Left kidney (tissue), 2 donors: ENCODE data around the gene SEPHS2. TPM values are rescaled to one million over a fixed set of nuclear protein-coding genes. Genes with fewer than 3 reads are reported as not detected.
"Not testable (repeated sequence)": the region's sequence is repeated elsewhere in the genome, so short reads cannot be mapped to it uniquely, and the experiment has no call there.

Source experiments
- DNase-seq: peaks from one replicate; pipeline ENCODE4 v3.0.0-alpha.2; 2013
- polyA plus RNA-seq: library from polyadenylated mRNA; unstranded; fragments of 120-200 nt; gene quantifications from one replicate; pipeline ENCODE4 v1.2.1, GENCODE V29; 2013; ENCODE audit not compliant: insufficient read length

The SEPHS2 gene
- polyA plus RNA-seq, 1 donor: 87.0 TPM

DNA sequence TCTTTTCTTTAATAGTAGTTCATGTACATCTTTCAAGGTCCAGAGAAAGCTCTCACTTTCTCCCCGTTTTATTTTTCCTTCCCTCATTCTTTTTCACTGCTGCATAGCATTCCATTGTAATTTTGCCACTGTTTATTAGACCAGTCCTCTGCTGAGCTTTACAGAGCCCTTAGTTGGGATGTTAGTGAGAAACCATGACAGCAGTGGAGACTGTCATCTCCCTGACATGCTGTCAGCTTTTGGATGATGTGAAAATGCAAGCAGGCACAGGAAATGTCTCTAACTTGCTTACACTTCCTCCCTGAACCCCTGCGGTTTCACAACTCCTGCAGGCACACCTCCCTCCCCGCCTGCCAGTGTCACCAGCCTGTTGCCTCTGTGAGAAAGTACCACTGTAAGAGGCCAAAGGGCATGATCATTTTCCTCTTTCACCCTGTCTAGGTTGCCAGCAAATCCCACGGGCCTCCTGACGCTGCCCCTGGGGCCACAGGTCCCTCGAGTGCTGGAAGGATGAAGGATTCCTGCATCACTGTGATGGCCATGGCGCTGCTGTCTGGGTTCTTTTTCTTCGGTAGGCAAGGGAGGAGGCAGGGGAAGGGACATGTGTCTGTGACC is 26.8 kb upstream of the SEPHS2 start, which contains the start of gene ITGAL:
Gene ITGAL (plus strand): TSS at position 415 of the 615 bp plus-strand sequence. CDS start 96 bp downstream, at position 511.
- DNase-seq: no peak

DNA sequence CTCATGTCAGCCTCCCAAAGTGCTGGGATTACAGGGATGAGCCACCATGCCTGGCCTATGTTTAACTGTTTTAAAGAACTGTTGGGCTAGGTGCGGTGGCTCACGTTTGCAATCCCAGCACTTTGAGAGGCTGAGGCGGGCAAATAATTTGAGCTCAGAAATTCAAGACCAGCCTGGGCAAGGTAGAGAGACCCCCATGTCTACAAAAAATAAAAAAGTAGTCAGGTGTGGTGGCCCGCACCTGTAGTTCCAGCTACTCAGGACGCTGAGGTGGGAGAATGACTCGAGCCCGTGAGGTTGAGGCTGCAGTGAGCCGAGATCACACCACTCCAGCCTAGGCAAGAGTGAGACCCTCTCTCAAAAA is 24.9 kb upstream of the SEPHS2 start:
- DNase-seq: no peak

- DNase-seq: no peak
Observed at GRCh38 chr16:30470170-30470512, 24.5 kb upstream of the SEPHS2 start.

- DNase-seq: no peak
Observed at GRCh38 chr16:30464078-30464477, 18.4 kb upstream of the SEPHS2 start.

DNA sequence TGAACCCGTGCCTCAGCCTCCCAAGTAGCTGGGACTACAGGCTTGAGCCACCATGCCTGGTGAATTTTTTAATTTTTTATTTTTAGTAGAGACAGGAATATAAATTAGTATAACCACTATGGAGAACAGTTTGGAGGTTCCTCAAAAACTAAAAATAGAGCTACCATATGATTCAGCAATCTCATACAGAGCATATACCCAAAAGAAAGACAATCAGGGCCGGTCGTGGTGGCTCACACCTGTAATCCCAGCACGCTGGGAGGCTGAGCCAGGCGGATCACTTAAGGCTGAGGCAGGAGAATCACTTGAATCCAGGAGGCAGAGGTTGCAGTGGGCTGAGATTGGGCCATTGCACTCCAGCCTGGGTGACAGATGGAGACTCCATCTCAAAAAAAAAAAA is 15.8 kb upstream of the SEPHS2 start:
- DNase-seq: not testable (repeated sequence)

GRCh38 chr16:30459456-30459855 is 13.8 kb upstream of the SEPHS2 start:
- no peak for DNase-seq

DNA sequence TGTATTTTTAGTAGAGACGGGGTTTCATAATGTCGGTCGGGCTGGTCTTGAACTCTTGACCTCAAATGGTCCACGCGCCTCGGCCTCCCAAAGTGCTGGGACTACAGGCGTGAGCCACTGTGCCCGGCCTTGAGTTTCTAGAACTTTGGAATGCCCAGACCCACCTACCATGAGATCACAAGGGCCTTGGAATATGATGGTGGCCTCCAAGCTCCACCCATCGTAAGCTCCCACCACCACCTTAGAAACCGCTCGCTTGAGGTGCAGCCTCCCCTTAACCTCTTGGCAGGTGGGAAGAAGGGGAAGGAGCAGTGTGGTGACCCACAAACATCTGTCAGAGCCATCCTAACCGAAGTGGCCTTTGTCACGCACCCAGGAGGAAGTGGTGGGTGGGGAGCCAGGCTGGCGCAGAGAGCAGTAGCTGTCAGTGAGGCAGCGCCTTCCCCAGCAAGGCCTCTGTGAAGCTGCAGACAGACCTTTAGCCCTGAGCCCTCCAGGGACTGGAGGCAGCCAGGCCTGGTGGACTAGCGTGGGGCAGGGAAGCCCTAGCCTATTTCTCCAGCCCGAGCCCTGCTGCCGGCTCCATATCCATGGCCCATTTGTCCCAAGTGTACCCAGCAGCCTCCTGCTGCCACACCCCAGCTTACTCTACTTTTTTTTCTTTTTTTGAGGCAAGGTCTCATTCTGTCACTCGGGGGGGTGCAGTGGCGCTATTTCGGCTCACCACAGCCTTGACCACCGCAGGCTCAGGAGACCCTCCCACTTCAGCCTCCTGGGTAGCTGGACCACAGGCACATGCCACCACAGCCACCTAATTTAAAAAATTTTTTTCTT is 13.1 kb upstream of the SEPHS2 start:
- DNase-seq: no peak

DNA sequence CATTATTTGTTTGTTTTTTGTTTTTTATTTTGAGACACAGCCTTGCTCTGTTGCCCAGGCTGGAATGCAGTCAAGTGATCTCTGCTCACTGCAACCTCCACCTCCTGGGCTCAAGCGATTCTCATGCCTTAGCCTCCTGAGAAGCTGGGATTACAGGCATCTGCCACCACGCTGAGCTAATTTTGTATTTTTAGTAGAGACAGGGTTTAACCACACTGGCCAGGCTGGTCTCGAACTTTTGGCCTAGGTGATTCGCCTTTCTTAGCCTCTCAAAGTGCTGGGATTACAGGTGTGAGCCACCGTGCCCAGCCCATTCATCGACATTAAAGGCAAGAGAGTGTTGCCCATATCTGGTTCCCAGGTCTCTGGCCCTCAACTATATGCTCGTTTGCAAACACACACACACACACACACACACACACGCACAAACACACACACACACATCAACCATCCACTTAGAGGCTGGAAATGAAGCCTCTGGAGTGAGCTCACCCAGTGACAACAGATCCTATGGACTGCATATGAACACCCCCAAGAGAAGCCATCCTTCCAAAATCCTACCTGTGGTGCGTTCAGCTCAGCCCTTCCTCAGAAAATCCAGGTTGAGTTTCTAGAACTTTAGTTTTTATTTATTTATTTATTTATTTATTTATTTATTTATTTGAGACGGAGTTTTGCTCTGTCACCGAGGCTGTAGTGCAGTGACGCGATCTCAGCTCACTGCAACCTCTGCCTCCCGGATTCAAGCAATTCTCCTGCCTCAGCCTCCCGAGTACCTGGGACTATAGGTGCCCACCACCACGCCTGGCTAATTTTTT is 12.3 kb upstream of the SEPHS2 start:
- DNase-seq: no peak

- no peak for DNase-seq
Observed at GRCh38 chr16:30457256-30457655, 11.6 kb upstream of the SEPHS2 start.

GRCh38 chr16:30456302-30456701 is 10.6 kb upstream of the SEPHS2 start:
- DNase-seq: no peak

DNA sequence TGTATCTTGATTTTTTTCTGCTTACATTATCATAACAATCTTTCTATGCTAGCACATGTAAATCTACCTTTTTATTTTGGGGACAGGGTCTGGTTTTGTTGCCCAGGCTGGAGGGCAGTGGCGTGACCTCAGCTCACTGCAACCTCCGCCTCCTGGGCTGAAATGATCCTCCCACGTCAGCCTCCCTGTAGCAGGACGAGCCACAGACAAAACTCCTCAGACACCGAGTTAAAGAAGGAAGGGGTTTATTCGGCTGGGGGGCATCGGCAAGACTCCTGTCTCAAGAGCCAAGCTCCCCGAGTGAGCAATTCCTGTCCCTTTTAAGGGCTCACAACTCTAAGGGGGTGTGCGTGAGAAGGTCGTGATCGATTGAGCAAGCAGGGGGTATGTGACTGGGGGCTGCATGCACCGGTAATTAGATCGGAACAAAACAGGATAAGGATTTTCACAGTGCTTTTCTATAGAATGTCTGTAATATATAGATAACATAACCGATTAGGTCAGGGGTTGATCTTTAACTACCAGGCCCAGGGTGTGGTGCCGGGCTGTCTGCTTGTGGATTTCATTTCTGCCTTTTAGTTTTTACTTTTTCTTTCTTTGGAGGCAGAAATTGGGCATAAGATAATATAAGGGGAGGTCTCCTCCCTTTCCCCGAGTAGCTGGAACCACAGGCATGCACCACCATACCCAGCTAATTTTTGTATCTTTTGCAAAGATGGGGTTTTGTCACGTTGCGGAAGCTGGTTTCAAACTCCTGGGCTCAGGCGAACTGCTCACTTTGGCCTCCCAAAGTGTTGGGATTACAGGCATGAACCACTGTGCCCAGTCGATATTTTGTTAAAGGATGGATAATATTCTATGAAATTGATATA is 7.3 kb upstream of the SEPHS2 start:
- not testable (repeated sequence) for DNase-seq

- DNase-seq: no peak
Observed at GRCh38 chr16:30449116-30449435, 3.4 kb upstream of the SEPHS2 start.

DNA sequence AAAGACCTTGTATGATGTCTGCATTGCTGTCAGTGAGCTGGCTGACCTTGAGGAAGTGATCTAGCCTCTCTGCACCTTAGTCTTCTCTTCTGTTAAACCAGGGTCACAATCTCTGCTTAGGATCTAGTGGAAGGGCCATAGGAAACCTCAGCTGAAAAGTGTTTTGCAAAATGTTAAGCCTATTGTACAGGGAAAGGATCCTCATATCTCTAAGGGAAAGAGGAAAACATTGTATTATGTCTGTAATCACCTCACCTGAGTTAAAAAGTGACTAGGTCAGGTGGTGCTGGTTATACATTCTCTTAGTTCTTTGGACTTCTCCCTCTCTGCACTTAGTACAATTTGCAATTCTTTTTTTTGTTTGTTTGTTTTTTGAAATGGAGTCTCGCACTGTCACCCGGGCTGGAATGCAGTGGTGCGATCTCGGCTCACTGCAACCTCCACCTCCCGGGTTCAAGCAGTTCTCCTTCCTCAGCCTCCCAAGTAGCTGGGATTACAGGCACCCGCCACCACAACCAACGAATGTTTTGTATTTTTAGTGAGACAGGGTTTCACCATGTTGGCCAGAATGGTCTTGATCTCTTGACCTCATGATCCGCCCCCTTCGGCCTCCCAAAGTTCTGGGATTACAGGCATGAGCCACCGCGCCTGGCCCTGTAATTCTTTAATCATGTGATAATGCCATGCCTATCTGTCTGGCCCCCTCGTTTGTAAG is 2.0 kb upstream of the SEPHS2 start:
- DNase-seq: no peak

- no peak for DNase-seq
Observed at GRCh38 chr16:30446203-30446595, 525 bp upstream of the SEPHS2 start.

DNA sequence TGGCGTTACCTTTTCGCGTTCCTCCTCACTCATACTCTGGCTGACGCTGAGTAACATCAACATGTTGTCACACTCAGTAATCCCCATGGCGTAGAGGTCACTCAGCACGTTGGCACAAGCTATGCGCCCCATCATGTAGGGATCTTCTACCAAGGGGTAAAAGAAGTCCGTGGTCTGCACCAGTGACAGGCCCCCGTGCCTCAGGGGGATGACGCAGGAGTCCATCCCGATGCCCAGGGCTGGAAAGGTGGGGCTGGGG is 596 bp downstream of the SEPHS2 start:
- DNase-seq: no peak

GRCh38 chr16:30444231-30445148 is 1.2 kb downstream of the SEPHS2 start:
- DNase-seq: no peak

DNA sequence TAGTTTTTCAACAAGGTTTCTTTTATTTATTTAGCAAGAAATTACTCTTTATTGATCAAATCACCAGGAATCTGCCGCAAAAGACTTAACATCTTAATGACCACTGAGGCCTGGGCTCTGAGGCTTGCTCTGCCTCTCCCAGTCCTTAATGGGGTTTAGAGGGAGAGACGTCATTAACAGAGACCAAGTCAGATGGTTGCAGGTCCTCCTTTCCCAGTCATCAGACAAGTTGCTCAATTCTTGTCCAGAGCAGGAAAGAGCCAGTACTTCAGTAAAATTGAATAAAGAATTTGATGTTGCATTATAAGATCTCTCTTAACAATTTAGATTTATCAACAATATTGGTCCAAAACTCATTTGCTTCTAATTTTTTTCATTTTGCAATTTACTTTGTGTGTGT is 2.0 kb downstream of the SEPHS2 start:
- DNase-seq: no peak

- DNase-seq: no peak
Observed at GRCh38 chr16:30439720-30440348, 5.8 kb downstream of the SEPHS2 start.

GRCh38 chr16:30438835-30439234 is 6.8 kb downstream of the SEPHS2 start:
- DNase-seq: no peak

GRCh38 chr16:30437511-30438046 is 8.1 kb downstream of the SEPHS2 start:
- DNase-seq: no peak
